OCI-LY1 (cell line): Measurements from ENCODE around the gene FOXN1.

Source experiments
- H2AFZ ChIP-seq: fragments of 200-600 bp; sonication (generic), shearing (Covaris generic); 2 replicates; pipeline ENCODE4 v1.6.0; 2014; ENCODE audit warnings: antibody characterized with exemption, mild to moderate bottlenecking, low read length
- H3F3A ChIP-seq: fragments of 200-600 bp; sonication (generic), shearing (Covaris generic); 2 replicates; pipeline ENCODE4 v1.6.0; 2014; ENCODE audit warnings: mild to moderate bottlenecking, antibody characterized with exemption, low read length, moderate library complexity; ENCODE audit not compliant: insufficient read depth
- H3K27ac ChIP-seq: fragments of 200-600 bp; sonication (generic); 2 replicates; pipeline ENCODE4 v1.5.1; 2014; ENCODE audit warnings: low read length, mixed run types, mild to moderate bottlenecking, low read depth; ENCODE audit not compliant: poor library complexity, severe bottlenecking
- H3K27me3 ChIP-seq: fragments of 200-600 bp; sonication (generic); 2 replicates; pipeline ENCODE4 v1.6.0; 2014; ENCODE audit warnings: antibody characterized with exemption, mild to moderate bottlenecking, low read length, moderate library complexity; ENCODE audit not compliant: insufficient read depth
- H3K36me3 ChIP-seq: fragments of 200-600 bp; sonication (generic); 2 replicates; pipeline ENCODE4 v1.6.1; 2014; ENCODE audit warnings: mild to moderate bottlenecking, antibody characterized with exemption, low read length, moderate library complexity, mixed read lengths; ENCODE audit not compliant: insufficient read depth
- H3K4me1 ChIP-seq: fragments of 200-600 bp; sonication (generic); 2 replicates; pipeline ENCODE4 v1.5.1; 2014; ENCODE audit warnings: mild to moderate bottlenecking, low read length, moderate library complexity; ENCODE audit not compliant: insufficient read depth, severe bottlenecking
- H3K4me2 ChIP-seq: fragments of 200-600 bp; sonication (generic), shearing (Covaris generic); 2 replicates; pipeline ENCODE4 v1.6.1; 2014; ENCODE audit warnings: low read length
- H3K4me3 ChIP-seq: fragments of 200-600 bp; sonication (generic); 2 replicates; pipeline ENCODE4 v1.5.1; 2014; ENCODE audit warnings: low read length, low read depth, mild to moderate bottlenecking, mixed read lengths; ENCODE audit not compliant: poor library complexity, severe bottlenecking
- H3K79me2 ChIP-seq: fragments of 200-600 bp; shearing (Covaris generic); 2 replicates; pipeline ENCODE4 v1.6.1; 2016; ENCODE audit warnings: mixed run types, low read length, mixed read lengths; ENCODE audit not compliant: insufficient read depth
- H3K9ac ChIP-seq: fragments of 200-600 bp; sonication (generic), shearing (Covaris generic); 2 replicates; pipeline ENCODE4 v1.6.1; 2014; ENCODE audit warnings: mild to moderate bottlenecking, low read length, mixed read lengths
- H3K9me2 ChIP-seq: fragments of 200-600 bp; sonication (generic), shearing (Covaris generic); 2 replicates; pipeline ENCODE4 v1.6.1; 2014; ENCODE audit warnings: low read depth, mild to moderate bottlenecking, low read length, mixed read lengths
- H3K9me3 ChIP-seq: fragments of 200-600 bp; shearing (Covaris generic); 2 replicates; pipeline ENCODE4 v1.6.1; 2014; ENCODE audit warnings: low read length, mixed read lengths
- H4K20me1 ChIP-seq: fragments of 200-600 bp; sonication (generic), shearing (Covaris generic); 2 replicates; pipeline ENCODE4 v1.6.0; 2016; ENCODE audit warnings: mild to moderate bottlenecking, low read length; ENCODE audit not compliant: insufficient read depth
- EZH2 ChIP-seq: fragments of 200-600 bp; sonication (generic), shearing (Covaris generic); IDR thresholded peaks from 2 replicates; pipeline ENCODE4 v1.8.0; 2017; ENCODE audit warnings: borderline replicate concordance, mixed run types, mild to moderate bottlenecking, antibody characterized with exemption, low read length, moderate library complexity, mixed read lengths
- TF ChIP-seq, protein P1 (sequence below): fragments of 200-600 bp; sonication (generic), shearing (Covaris generic); IDR thresholded peaks from 2 replicates; pipeline ENCODE4 v1.5.1; 2017; ENCODE audit warnings: mild to moderate bottlenecking, antibody characterized with exemption, low read length, moderate library complexity, mixed read lengths

The FOXN1 gene

GRCh38 chr17:28569446-28569845, 63.3 kb downstream of the FOXN1 start:
- Histone ChIP-seq H2AFZ (no peak overlapping the region), H3K27ac (no peak overlapping the region), H3K4me1 (peaks cover 42% of the 10 kb centered on the region), H3K9ac (no peak overlapping the region), H3K9me2 (no peaks in the 10 kb centered on the region), H3K79me2 (peaks cover 16% of the 10 kb centered on the region), H3K4me2 (peak overlapping the region; percentile 76), H3F3A (no peaks in the 10 kb centered on the region), H3K36me3 (peaks cover 31% of the 10 kb centered on the region; the same call in 1 of the 2 replicates), H3K9me3 (no peaks in the 10 kb centered on the region), H3K27me3 (no peaks in the 10 kb centered on the region), H3K4me3 (peak overlapping the region; percentile 91), H4K20me1 (no peaks in the 10 kb centered on the region)
- TF ChIP-seq EZH2, result no peak
- TF ChIP-seq, protein P1, sequence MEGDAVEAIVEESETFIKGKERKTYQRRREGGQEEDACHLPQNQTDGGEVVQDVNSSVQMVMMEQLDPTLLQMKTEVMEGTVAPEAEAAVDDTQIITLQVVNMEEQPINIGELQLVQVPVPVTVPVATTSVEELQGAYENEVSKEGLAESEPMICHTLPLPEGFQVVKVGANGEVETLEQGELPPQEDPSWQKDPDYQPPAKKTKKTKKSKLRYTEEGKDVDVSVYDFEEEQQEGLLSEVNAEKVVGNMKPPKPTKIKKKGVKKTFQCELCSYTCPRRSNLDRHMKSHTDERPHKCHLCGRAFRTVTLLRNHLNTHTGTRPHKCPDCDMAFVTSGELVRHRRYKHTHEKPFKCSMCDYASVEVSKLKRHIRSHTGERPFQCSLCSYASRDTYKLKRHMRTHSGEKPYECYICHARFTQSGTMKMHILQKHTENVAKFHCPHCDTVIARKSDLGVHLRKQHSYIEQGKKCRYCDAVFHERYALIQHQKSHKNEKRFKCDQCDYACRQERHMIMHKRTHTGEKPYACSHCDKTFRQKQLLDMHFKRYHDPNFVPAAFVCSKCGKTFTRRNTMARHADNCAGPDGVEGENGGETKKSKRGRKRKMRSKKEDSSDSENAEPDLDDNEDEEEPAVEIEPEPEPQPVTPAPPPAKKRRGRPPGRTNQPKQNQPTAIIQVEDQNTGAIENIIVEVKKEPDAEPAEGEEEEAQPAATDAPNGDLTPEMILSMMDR, result no peak

GRCh38 chr17:28570716-28571360, 64.7 kb downstream of the FOXN1 start:
- TF ChIP-seq, protein P1, result no peak
- no peak for TF ChIP-seq EZH2
- Histone ChIP-seq H3K4me3 (peak overlapping the region; percentile 91), H3K27ac (peak overlapping the region; percentile 55), H3K4me2 (peak overlapping the region; percentile 76), H3K9me3 (no peaks in the 10 kb centered on the region), H3K36me3 (peaks cover 33% of the 10 kb centered on the region; the same call in 1 of the 2 replicates), H3K27me3 (no peaks in the 10 kb centered on the region), H4K20me1 (no peaks in the 10 kb centered on the region), H3K4me1 (peaks cover 49% of the 10 kb centered on the region), H3K9ac (peak overlapping the region; percentile 81), H3K79me2 (peaks cover 8% of the 10 kb centered on the region), H3F3A (no peaks in the 10 kb centered on the region), H2AFZ (no peak overlapping the region), H3K9me2 (no peaks in the 10 kb centered on the region)

DNA sequence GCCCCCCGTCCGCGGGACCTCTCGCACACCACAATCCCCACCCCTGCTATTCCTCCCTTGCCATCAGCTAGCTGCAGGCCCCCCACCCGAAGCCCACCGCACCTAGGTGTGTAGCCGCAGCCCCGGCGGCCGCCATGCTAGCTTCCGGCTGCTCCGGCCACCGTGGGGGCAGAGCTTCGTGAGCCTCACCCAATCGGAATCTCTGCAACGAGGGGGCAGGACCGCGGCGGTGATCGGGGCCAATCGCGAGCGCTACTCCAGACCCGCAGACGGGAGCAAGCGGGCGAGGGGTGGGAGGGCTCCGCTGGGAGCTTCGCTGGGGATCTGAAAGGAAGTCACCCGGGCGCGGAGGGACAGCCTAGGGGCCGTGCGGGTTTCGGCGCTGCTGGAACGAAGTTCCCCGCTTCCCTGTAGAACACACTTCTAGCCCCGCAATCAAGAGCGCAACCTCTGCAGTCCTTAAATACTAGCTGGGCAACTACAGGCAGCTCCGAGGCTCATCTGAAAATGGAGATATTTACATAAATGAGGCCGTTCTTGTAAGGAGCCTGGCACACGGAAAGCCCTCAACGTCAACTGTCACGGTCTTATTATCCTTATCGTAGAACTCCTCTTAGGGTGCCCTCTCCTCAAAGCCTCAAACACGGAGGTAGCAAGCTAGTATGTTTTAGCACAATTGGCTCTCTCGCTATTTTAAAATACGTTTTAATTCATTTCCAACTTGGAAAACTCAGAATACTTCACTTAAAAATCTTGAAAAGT, 65.4 kb downstream of the FOXN1 start, which contains the start of gene PIGS:
PIGS (minus strand) TSS at position 164 of the 762 bp plus-strand sequence; CDS start at position 136, 28 bp downstream.
- H3K27ac ChIP-seq, result peak within 1 kb of the TSS; percentile 55
- TF ChIP-seq, protein P1, result no peak
- TF ChIP-seq EZH2, result no peak
- H3K36me3 ChIP-seq, result peaks cover 32% of the 10 kb centered on the region; the same call in 1 of the 2 replicates
- H3K4me1 ChIP-seq, result peaks cover 55% of the 10 kb centered on the region
- no peaks in the 10 kb centered on the region for H3F3A ChIP-seq
- no peaks in the 10 kb centered on the region for H4K20me1 ChIP-seq
- no peaks in the 10 kb centered on the region for H3K9me2 ChIP-seq
- H3K9me3 ChIP-seq, result no peaks in the 10 kb centered on the region
- H3K4me2 ChIP-seq, result peak within 1 kb of the TSS; percentile 76
- peak within 1 kb of the TSS; percentile 91 for H3K4me3 ChIP-seq
- peak within 1 kb of the TSS; percentile 81 for H3K9ac ChIP-seq
- peak within 1 kb of the TSS; percentile 25; the same call in 1 of the 2 replicates for H2AFZ ChIP-seq
- H3K79me2 ChIP-seq, result peaks cover 8% of the 10 kb centered on the region
- no peaks in the 10 kb centered on the region for H3K27me3 ChIP-seq
